ENCODE results near the gene ZNF776.
"Not testable (repeated sequence)": the region's sequence is repeated elsewhere in the genome, so short reads cannot be mapped to it uniquely, and the experiment has no call there.

The ZNF776 gene

DNA sequence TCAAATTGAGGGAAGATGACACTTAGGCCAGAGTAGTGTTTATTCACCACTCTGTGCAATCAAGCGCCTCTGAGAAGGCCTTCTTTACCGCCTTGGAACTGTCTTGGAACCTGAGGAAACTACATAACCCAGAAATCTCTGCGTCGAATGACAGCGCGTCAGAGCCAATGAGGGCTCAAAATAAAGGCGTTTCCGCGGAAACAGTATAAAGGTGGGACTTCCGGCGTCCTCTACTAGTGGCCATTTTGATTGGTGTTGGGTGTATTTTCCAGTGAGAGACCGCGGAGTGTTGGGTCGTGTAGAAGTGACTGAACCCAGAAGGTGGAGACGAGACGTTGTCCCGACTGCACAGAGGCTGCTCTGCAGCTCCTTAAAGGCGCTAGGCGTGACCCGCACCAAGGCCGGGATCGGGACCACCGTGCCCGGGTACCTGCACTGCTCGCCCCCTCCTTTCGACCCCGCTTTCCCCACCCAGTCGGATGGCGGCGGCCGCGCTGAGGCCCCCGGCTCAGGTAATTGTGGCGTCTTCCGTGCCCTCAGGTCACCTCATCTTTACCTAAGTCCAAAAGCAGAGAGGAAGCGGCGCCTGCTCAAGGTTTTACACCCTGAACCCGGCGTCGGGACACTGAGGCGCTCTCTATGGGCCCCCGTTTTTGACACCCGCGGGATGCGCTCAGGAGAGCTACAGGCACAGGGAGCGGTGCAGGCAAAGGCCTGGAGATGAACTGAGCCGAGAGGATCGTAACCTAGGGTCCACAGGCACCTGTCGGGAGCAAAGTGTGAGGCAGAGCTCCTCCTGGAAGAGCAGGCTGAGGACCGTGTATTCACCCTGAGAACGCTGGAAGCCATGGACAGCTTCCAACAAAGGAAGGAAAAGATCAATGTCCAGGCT is at the start of gene ZNF776:
Gene ZNF776, plus strand, starts transcription at position 236 of the 892 bp plus-strand sequence. Its CDS starts 244 bp downstream, at position 480.
- peak; percentile 85 for DNase-seq (ENCODE audit: low spot score)

DNA sequence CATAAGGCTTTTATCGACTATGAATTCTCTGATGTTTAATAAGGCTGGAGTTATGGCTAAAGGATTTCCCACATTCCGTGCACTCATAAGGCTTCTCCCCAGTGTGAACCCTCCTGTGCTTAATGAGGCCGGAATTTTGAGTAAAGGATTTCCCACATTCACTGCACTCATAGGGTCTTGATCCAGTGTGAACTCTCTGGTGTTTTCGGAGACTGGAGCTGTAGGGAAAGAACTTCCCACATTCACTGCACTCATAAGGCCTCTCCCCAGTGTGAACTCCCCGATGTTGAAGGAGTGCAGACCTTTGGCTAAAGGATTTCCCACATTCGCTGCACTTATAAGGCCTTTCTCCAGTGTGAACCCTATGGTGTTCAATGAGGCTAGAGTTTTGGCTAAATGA is 45.0 kb upstream of the ZNF776 start:
- DNase-seq (ENCODE audit: low spot score): no peak

DNA sequence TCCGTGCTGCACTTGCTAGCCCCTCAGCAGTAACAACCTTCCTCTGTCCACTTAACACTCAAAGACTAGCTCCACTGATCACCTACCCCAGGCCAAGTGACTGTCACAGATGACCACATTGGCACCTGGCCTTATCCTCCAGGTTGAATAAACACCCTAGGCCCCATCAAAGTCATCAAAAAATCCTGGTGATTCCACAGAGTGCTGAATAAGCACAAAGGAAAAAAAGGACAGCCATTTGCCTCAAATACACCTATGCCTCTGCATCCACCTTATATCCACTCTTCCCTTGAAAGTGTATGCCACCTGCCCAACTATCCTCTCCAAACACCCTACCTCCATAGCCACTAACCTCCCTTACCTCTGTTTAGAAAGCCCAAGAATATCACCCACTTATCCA is 40.3 kb upstream of the ZNF776 start:
- DNase-seq (ENCODE audit: low spot score): peak; percentile 12

DNA sequence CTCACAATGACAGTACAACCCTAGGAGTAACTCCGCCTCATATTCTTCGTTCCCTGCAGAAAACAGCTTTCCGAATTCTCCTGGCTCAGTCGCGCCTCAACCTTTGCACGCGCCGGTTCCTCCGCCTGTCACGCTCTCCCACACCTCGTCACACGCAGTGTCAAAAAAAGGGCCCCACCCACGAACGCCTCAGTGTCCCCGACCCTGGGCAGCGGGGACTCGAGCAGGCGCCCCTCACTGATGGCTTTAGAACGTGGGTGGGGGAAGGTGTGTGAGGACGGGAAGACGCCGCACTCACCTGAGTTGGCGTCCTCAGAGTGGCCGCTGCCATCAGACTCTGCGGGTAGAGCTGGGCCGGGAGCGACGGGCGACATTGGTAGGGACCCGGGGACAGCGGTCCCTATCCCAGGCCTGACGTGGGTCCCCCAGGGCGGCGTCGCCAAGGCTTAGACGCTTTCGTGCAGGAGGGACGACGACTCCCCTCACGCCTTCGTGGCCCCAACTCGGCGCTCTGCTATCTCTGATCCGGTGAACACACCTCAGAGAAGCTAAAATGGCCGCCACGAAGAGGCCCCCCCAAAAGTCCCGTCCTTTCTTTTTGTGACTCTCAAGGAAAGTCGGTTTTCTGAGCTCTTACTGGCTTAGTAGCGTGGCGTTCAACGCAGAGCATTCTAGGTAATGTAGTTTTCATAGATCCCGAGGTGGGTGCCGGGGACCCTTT is 37.8 kb upstream of the ZNF776 start, which contains the start of gene ZNF154:
Gene ZNF154, minus strand, starts transcription at position 564 of the 721 bp plus-strand sequence. Its CDS starts 233 bp downstream, at position 331.
- peak; percentile 84 for DNase-seq (ENCODE audit: low spot score)

DNA sequence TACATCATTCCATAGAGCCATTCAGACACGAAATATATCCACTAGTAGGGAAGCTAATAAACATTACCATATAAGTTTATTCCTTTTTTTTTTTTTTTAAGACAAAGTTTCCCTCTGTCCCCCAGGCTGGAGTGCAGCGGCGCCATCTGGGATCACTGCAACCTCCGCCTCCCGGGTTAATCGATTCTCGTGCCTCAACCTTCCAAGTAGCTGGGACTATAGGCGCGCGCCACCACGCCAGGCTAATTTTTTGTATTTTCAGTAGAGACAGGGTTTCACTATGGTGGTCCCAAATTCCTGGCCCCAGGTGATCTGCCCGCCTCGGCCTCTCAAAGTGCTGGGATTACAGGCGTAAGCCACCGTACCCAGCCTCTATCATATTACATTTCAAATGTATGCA is 37.0 kb upstream of the ZNF776 start:
- no peak for DNase-seq (ENCODE audit: low spot score)

DNA sequence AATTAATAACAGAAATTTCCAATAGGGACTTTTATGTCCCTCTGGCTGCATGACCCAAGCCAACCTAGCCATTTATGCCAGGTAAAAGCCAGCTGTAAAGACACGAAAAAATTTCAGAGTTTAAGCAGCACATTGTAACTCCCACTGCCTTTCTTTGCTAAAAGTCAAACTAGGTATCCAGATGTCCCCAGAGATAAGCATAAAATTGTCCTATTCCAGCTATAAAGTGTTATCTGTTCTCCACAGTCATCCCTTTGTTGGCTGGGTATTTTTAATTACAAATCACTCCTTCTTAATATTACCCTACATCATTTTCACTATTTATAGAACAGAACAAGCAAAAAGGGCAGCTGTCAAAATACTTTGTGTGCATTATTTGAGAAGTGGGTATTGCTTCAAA is 34.4 kb upstream of the ZNF776 start:
- DNase-seq (ENCODE audit: low spot score): no peak

DNA sequence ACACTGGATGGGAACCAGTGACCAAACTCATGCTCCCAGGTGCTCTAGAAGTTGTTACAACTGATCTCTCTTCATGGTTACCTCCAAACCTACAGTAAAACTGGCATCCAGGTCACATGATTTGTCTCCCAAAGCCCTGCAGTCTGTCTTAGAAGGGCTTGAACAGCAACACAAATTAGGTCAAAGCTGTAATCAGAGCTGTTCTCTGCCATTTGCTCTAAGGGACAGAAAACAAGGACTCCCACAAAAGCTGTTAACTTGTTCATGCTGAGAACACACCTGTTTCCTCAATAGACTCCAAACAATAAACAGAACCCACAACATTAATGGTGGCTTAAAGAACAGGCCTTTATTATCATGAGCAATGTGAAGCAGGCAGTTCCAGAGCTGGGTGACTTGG is 27.2 kb upstream of the ZNF776 start:
- DNase-seq (ENCODE audit: low spot score): no peak

DNA sequence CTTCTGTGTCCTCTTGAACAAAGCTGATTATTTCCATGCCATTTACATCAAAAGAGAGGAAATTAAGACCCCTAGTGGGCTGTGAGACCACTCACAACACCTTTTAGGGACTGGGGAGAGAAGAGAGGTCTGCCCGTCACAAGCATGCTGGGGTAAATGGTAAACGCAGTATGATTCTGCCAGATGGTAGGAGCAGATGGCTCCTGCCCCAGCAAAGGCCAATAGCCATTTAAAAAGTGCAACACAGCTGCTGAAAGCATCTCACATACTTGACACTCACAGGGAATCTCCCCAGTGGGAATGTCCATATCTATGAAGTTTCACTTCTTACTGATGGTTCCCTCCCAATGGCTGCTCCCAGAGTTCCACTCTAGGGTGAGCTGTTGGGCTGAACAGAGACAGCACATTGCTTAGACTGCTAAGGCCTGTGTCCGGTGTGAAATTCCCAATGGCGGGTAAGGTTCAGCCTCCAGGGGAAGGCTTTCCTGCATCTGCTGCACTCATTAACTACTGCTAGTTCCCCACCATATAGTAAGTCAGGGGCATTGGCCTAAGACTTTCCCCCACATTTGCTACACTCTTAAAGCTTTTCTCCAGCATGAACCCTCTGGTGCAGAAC is 26.6 kb upstream of the ZNF776 start:
- no peak for DNase-seq (ENCODE audit: low spot score)

DNA sequence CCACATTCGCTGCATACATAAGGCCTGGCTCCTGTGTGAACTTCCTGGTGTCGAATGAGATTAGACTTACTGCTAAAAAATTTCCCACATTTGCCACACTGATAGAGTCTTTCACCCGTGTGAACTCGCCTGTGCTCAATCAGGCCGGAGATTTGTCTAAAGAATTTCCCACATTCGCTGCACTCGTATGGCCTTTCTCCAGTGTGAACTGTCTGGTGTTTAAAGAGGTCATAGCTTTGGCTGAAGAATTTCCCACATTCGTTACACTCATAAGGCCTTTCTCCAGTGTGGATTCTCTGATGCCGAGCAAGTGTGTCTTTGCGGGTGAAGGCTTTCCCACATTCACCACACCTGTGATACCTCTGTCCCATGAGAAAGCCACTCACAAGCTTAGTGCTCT is 25.7 kb upstream of the ZNF776 start:
- DNase-seq (ENCODE audit: low spot score): no peak

DNA sequence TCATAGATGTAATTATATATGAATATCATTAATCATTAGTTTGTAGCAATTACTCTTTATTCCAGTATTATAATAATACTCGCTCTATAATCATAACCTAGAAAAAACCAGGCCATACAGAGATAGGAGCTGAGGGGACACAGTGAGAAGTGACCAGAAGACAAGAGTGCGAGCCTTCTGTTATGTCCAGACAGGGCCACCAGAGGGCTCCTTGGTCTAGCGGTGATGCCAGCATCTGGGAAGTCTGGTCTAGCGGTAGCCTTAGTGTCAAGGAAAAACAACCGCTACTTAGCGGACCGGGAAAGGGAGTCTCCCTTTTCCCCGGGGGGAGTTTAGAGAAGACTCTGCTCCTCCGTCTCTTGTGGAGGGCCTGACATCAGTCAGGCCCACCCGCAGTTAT is 8.3 kb upstream of the ZNF776 start:
- DNase-seq (ENCODE audit: low spot score): not testable (repeated sequence)

DNA sequence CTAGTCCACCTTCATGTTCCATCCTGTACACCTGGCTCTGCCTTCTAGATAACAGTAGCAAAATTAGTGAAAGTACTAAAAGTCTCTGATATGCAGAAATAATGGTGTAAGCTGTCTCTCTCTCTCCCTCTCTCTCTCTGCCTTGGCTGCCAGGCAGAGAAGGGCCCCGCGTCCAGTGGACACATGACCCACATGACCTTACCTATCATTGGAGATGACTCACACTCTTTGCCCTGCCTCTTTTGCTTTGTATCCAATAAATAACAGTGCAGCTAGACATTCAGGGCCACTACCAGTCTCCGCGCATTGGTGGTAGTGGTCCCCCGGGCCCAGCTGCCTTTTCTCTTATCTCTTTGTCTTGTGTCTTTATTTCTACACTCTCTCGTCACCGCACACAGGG is 7.8 kb upstream of the ZNF776 start:
- not testable (repeated sequence) for DNase-seq (ENCODE audit: low spot score)

DNA sequence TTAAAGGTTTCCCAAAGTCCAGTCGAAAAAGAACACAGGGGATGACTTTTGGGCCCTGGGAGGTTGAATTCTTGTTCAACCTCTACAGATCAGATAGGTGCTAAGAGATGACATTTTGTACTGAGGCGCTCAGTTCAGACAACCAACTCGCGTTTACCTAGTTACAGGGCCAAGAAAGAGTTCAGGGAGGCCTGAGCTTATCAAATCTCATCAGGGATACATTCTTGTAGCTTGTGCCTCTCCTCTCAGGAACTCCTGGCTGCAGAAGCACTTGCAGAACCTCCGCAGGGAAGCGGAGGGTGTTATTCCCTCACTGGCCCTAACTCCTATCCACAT is 825 bp downstream of the ZNF776 start:
- no peak for DNase-seq (ENCODE audit: low spot score)

DNA sequence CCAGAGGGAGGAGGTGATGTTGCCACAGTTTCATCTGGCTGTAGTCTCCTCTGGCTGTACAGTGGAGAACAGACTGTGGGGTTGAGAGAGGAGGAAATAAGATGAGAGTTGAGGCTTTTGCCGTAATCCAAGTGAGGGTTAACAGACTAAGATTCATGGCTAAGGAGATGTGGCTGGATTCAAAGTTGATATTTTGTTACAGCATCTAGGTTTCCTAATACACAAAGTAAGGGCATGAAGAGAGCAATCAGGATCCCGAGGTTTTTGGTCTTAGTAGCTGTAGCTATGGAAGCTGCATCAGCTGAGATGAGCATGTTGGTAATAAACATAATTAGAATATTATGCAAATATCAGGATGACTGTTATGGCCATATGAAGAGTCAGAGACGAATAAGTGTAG is 1.4 kb downstream of the ZNF776 start:
- DNase-seq (ENCODE audit: low spot score): no peak

DNA sequence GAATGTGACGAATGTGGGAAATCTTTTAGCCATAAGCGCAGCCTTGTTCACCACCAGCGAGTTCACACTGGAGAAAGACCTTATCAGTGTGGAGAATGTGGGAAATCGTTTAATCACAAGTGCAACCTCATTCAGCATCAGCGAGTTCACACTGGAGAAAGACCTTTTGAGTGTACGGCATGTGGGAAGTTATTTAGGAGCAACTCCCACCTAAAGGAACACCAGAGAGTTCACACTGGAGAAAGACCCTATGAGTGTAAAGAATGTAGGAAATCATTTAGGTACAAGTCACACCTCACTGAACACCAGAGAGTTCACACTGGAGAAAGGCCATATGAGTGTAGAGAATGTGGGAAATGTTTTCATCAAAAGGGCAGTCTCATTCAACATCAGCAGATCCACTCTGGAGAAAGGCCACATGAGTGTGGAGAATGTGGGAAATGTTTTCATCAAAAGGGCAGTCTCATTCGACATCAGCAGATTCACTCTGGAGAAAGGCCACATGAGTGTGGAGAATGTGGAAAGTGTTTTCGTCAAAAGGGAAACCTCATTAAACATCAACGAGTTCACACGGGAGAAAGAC is 7.6 kb downstream of the ZNF776 start:
- no peak for DNase-seq (ENCODE audit: low spot score)

DNA sequence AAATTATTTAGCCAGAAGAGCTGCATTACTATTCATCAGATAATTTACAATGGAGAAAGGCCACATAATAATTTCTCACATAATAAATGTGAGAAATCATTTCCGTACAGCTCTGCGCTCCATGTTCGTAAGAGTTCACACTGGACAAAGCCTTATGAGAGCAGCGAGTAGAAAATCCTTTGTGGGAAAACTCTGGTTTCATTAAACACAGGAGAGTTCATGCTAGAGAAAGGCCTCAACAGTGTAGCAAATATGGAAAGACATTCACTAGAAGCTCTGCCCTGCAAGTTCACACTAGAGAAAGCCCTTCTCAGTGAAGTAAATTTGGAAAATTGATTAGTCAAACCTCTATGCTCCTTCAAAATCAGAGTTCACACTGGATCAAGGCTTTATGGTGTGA is 8.4 kb downstream of the ZNF776 start:
- DNase-seq (ENCODE audit: low spot score): no peak

DNA sequence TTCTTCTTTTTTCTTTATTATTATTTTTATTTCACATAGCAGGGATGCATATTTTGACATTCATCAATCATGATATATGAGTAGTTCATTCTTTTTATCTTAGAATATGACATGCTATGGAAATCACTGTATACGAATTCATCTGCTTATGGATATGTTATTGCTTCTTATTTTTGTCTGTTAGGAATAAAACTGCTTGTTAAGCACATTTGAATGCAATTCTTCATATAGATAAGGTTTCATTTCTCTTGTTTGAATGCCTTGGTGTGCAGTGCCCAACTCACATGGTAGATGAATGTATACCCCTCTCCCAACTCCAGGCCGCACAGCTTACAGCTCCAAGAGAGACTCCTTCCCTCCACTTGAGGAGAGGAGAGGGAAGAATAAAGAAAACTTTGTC is 11.3 kb downstream of the ZNF776 start:
- no peak for DNase-seq (ENCODE audit: low spot score)

DNA sequence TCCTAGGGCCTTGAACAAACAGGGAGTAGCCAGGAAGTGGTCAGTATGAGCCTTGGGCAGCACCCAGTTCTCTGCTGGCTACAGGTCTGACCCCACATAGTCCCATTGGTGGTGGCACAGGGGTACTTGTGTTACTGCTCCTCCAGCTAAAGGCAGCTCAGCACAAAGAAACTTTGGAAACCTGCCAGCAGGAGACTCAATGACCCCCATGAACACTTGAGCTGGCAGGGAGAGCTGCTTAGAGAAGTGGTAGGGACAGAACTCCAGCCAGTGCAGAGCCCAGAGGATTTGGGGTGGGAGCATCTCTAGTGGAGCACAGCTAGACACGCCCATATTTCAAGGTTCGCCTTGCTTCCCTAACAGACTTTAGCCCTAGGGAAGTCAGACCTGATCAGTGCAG is 12.5 kb downstream of the ZNF776 start:
- DNase-seq (ENCODE audit: low spot score): no peak

DNA sequence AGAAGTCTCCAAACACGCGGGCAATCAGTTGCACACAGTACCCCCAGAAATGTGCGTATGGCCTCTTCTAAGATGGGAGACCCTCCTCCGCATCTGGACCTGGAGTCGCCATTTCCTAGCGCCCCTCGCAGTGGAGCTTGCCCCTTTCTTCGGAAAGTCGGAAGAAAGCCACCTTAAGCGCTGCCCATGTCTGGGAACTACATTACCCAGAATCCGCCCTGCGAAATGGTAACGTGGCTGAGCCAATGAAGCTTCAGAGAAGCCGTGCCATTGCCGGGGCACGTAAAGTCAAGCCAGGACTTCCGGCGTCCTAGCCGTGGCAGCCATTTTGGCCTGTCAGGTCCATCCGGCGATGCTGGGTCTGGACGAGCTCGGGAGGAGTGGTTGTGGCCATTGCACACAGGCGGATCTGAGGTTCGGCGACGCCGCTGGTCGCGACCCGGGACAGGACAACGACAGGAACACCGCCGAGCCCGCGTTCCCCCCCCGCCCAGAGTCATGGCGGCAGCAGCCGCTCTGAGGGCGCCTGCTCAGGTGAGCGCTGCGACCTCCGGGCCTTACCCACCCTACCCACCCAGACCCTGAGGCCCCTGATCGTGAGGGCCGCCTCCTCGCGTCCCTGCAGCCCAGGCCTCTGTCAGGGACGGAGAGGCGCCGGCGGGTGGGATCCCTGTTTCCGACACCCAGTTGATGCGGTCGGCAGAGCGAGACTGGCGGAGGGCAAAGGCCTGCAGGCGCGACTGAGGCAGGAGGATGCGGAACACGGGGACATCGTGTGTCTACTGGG is 22.9 kb downstream of the ZNF776 start, which contains the start of gene ZNF586:
Gene ZNF586, plus strand, starts transcription at position 332 of the 787 bp plus-strand sequence. Its CDS starts 167 bp downstream, at position 499.
- DNase-seq (ENCODE audit: low spot score): peak; percentile 89

DNA sequence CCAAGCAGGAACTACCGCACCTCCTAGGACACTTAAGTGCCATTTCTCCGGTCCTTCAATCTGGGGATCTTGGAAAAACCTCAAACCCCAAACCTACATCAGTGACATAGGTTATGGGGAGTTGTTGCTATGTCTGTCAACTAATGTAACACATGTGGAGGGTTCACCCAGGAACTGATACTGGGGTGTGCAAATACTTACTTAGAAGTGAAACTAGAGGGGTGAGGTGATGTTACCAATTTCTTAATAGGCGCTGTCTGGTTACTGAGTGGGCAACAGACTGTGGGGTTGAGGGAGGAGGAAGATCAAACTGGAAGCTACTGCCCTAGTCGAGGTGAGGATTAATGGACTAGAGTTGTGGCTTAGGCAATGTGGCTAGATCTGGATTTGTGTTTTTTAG is 24.8 kb downstream of the ZNF776 start:
- DNase-seq (ENCODE audit: low spot score): no peak

DNA sequence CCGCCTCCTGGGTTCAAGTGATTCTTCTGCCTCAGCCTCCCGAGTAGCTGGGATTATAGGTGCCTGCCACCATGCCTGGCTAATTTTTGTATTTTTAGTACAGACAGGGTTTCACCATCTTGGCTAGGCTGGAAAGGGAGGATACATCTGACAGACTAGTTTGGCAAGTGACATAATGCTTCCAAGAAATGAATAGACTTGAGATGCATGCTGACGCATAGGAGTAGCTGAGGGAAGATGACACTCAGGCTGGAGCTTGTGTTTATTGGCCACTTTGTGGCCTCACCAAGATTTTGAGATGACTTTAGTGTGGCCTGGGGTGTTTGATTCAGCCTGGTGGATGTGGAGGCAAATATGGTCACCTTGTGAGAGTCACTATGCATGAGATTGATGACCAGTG is 26.9 kb downstream of the ZNF776 start:
- no peak for DNase-seq (ENCODE audit: low spot score)

DNA sequence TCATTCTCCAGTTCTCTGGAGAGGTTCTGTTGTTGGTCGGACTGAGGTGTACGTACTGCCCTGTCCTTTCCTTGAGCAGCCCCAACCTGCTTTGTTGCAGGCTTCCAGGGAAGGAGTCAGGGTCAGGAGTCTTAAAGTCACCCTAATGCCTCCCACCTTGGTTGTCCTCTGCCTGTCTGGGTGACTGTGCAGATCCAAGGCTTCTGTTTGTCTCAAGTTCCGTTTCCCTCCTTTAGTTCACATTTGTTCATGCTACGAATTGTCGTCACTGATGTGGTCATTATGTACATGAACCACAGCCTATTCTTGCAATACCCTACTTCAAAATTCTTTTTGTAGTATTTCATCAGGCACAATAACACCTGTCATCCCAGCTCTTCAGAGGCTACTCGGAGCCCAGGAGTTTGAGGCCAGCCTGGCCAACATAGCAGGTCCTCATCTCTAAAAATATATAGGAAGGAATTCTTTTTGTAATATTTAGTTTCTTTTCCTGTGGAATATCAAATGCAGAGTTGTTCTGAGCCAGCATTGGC is 30.2 kb downstream of the ZNF776 start:
- no peak for DNase-seq (ENCODE audit: low spot score)

Data from left forelimb (tissue), 1 donor.